GM12873 (cell line): ENCODE data around the gene FAM83E.

ENCODE experiments used
- CTCF ChIP-seq: IDR thresholded peaks from 2 replicates; pipeline ENCODE4 v1.5.1; 2012; ENCODE audit warnings: low read depth, mild to moderate bottlenecking, moderate library complexity, low read length, control low read depth; ENCODE audit not compliant: insufficient read depth; ENCODE audit errors: missing control alignments

FAM83E gene

GRCh38 chr19:48618278-48618915 is 3.5 kb upstream of the FAM83E start:
- TF ChIP-seq CTCF = no peak

DNA sequence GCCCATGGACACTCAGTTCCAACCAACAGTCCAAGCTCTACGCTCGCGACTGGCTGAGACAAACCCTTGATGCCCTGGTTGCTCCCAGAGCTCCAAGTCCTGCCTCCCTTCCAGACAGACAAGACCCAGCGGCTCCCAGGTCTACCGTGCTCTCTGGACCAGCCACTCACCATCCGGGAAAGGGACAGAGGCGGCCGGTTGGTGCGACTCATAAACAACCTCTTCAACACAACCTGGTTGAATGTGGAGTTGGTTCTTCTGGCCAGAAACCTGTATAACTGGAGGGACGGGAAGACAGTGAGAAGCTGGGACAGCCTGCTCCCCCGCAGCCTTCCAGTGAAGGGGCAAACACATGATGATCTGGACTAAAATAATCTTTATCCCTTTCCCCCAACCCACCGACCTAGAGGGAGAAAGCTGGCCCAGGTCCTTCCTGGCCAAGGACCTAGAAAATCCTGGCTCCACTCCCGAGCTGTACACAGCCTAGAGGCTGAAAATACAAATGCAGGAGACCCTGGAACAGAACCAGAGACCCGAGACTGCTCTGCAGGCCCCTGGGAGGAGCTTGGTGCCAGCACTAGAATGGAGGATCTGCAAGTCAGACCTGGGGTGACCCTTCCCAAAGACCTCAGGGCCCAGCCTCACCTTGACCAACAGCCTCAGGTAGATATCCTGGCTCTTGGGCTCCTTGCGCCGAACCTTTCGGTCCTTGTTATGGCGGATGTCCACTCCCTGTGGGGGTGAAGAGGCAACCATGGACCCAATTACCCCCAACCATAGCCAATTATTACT is 2.5 kb upstream of the FAM83E start:
- no peak for TF ChIP-seq CTCF

DNA sequence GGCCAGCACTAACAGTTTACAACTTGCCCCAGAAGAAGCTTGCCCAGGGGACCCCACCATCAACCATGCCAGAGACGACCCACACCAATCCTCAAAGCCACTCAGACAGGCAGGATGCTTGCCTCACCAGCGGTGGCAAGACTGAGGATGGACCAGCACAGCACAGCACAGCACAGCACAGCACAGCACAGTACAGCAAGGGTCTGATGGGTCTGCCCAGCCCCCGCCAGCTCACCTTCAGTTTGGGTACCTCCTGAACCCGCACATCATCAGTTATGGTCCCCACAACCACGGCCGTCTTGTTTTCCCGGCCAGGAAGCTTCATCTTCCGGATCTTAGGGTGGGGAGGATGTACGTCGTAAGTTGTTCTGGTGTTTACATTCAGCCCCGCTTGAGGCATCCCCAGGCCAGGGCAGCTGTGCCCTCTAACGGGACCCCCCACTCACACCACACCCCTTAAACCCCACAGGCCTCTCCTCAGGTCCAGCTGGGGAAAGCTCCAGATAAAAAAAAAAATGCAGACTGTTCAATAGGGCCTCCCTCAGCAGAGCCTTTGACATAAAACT is 1.7 kb upstream of the FAM83E start:
- TF ChIP-seq CTCF = no peak

DNA sequence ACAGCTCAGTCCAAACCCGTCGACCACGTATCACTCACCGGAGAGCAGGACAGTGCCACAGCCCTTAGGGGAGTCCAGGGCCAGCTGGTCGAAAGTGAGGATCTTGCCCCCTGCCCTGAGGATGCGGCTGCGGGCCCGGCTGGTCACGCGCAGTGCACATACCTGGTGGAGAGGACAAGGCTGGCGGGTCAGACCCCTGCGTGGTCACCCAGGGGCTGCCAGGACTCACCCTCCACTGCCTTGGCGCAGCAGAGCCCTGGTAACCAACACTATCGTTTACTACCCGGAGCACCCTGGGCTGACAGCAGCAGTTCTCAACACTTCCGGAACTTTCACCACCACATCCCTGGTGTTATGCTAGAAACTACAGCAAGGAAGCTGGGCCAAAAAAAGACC is 1.2 kb upstream of the FAM83E start:
- no peak for TF ChIP-seq CTCF

GRCh38 chr19:48615231-48616040 is 560 bp upstream of the FAM83E start:
- no peak for TF ChIP-seq CTCF

DNA sequence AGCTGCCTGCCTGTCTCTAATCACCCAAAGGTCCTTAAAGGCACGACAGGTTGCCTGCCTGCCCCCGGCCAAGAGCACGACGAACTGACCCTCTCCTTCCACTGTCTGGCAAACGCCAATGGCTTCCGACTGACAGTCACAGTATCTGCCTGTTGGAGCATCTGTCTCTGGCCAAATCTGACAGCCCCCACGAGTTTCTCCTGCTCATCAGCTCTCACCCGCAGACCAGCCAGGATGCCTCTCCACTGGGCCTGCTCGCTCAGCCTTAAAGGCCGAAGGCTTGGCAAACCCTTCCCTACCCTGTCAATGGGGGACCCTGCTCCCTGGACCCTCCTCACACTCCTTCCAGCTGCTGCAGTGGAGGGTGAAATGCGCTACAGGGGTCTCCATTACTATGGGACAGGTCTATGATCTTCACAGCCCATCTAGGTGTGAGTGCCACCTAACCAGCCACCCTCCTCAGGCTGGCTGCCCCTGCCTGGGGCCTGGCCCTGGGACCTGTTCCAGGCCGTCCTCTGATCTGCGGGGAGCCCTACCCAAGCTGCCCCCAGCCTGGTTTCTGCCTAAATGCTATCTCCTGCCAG is 932 bp downstream of the FAM83E start:
- no peak for TF ChIP-seq CTCF
